HG03097 (cell line): Measurements from ENCODE around the gene C3orf20.

Experiments
- ATAC-seq: cut with Tn5 transposase; IDR thresholded peaks from one replicate; pipeline ENCODE4 v1.9.1; 2021; ENCODE audit not compliant: unreplicated experiment, low FRiP score

Gene C3orf20

GRCh38 chr3:14772533-14773138 is 97.7 kb downstream of the C3orf20 start:
- no peak for ATAC-seq

GRCh38 chr3:14773281-14773680 is 98.3 kb downstream of the C3orf20 start:
- no peak for ATAC-seq

- no peak for ATAC-seq
Measured at GRCh38 chr3:14773691-14774128, 98.8 kb downstream of the C3orf20 start.

DNA sequence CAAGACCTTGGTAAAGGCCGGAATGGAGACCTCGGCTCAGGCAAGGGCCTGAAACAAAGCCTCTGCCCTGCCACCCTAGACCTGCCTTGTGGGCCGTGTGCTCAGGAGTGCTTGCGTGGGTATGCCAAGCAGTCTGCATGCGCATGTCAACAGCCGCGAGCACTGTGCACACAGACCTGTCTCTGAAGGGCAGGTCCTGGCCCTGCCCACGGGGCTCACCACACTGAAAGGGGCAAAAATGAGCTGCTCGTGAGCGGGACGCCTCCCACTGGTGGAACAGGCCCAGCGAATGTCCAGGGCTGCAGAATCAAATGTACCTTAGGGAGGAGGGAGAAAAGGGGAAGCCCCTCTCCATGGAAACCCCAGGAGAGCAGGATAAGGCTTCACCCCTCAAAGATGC is 99.5 kb downstream of the C3orf20 start:
- ATAC-seq, result no peak

DNA sequence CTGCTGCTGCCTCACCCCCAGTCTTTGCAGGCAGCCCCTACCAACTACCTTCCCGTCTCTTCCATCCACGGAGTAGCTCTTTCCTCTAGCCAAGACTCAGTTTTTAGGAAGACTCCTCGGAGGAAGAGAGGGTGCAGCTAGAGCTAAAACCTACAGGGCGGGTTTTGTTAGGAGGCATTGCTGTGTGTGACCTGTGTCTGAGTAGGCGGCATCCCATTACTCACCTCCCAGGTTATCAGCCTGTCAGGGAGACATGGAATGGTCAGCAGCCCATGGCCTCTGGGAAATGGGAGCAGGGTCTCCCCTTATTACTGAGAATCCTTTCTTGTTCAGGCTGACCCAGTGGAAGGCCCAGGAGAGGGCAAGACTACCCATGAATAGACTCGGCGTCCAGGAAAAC is 100.1 kb downstream of the C3orf20 start:
- ATAC-seq, result no peak

DNA sequence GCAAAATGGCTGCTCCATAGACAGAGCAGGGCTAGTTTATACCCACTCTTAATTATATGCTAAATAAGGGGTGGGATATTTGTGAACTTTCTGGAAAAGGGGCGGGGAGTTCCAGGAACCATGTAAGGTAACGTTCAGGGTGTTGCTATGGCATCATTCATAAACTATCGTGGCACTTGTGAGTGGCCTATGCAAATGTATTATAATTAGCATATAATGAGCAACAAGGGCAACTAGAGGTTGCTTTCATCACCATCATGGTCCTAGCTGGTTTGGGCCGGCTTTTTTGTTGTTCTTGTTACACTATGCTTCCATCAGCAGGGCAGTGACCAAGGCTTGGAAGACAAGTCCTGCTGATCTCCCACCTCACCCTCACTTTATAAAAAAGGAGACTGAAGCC is 100.6 kb downstream of the C3orf20 start:
- ATAC-seq, result no peak

DNA sequence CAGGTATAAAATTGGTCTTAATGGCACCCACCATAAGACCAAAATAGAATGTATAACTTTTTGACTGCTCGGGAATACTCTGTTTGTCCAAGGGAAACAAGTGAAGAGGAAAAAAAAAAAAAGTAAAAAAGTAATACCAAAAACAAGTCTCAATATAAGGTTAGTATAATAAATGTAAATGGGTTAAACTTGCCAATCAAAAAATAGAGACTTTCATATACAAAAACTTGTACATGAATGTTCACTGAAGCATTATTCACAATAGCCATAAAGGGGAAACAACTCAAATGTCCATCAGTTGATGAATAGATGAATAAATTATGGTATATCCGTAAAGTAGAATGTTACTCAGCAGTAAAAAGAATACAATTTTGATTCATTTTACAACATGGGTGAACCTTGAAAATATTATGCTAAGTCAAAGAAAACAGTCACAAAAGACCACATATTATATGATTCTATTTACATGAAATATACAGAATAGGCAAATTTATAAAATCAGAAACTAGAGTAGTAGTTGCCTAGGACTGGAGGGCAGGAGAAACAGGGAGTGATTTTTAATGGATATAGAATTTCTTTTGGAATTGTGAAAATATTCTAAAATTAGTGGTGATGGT is 104.2 kb downstream of the C3orf20 start:
- no peak for ATAC-seq

GRCh38 chr3:14780927-14781507 is 106.1 kb downstream of the C3orf20 start:
- ATAC-seq, result no peak

GRCh38 chr3:14783480-14784086 is 108.6 kb downstream of the C3orf20 start:
- no peak for ATAC-seq

DNA sequence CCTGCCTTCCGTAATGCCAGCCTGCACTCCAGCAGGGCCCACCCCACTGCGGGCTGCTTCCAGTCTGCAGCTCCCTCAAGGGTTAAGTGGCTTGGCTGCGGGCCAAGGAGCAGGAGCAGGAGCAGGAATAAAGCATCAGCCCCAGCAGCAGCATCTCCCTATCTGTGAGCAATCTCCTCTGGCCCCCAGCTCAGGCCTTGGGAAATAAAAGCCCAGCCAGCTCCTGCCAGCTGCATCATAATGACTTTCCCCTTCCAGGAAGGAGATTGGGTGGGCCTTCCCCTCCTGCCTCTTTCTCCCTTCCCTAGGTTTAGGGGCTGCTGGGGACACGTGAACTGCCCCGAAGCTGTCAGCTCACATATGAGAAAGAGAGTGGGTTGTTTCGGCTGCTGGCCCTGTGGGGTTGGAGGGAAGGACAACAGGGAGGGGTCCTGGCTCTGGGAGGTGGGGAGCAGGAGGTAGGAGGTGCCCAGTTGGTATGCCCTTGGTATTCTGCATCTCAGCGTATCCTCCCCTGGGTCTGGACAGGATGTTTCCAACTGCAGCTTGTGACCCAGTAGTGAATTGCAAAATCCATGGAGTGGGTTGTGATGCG is 109.2 kb downstream of the C3orf20 start:
- no peak for ATAC-seq

GRCh38 chr3:14785207-14786155 is 110.5 kb downstream of the C3orf20 start:
- ATAC-seq, result no peak

- no peak for ATAC-seq
Measured at GRCh38 chr3:14786369-14786768, 111.4 kb downstream of the C3orf20 start.

DNA sequence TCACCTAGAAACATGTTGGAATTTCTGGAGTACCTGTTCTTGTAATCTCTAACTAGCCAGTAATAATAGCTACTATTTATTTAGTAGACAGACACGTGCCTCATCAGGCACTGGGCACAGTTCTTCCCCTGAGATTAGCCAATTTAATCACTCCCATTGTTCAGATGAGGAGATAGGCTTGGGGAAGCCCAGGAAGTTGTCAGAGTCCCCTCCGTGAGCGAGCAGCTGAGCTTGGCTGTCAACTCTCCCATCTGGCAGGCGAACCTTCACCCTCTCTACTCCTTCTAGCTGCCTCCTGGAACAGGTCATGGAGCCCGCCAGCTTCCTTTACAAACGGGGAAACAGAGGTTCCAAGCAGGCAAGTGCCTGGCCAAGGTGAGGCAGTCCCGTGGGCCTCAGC is 112.7 kb downstream of the C3orf20 start:
- ATAC-seq, result no peak

- no peak for ATAC-seq
Measured at GRCh38 chr3:14788644-14789043, 113.7 kb downstream of the C3orf20 start.

- ATAC-seq, result no peak
Measured at GRCh38 chr3:14789221-14789620, 114.3 kb downstream of the C3orf20 start.

DNA sequence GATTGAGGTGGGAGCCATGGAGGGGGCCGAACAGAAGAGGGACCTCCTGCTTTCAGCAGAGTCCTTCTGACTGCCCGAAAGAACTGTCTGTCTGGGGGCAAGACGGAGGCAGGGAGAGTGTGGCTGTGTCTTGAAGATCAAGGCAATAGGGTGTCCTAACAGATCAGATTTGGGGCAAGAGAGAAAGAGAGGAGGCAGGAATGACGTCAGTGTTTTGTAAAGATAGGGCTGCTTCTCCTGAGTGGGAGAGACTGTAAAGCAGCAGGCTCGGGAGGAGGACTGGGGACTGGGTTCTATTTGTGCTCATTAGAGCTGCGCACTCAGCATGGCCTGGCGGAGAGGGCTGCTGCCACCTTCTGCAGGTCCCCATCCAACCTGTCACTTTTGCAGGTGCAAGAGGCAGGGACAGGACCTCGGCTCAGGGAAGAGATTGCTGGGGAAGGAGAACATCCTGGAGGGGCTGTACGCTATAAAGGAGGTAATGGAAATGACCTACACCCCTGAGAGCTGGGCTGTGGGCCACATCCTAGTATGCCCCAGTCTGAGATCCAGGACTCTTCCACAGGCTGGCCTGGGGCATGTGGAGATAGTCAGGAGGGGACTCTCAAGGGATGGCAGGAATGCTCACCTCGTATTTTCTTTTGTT is 114.8 kb downstream of the C3orf20 start:
- ATAC-seq, result no peak

DNA sequence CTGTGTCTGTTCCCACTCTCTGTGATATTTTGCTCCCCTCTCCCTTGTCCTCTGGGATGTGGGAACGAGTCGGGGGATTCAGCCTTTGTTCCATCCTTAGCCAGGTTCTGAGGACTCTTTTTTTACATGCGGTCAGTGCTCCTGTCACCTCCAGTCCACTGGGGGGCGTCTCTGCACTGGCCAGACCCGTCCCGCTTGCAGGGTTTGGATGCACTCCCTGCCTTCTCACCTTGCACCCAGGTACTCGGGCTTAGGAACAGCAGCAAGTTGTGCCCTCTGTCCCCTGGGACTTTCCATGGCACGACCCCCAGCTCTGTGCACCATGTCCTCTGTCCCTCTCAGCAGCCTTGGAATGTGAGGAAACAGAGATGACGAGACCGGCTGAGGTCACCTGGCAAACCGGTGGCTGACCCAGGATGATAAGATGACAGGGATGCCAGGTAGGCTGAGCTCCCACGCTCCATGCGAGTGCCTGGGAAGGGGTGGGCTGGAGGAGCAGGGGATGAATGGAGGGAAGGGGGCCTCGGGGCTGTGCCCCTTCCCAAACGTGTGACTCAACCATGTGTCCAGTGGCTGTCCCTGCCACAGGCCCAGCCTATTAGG is 116.5 kb downstream of the C3orf20 start:
- no peak for ATAC-seq

- no peak for ATAC-seq
Measured at GRCh38 chr3:14792691-14793121, 117.8 kb downstream of the C3orf20 start.

- ATAC-seq, result no peak
Measured at GRCh38 chr3:14793126-14793857, 118.4 kb downstream of the C3orf20 start.
